Tibial nerve (tissue), 3 donors: ENCODE results near the gene EGFLAM.

Experiments used
- POLR2A ChIP-seq, 2 donors: fragments of 450-650 bp; IDR thresholded peaks; one replicate each; pipeline ENCODE4 v1.6.1; 2017; ENCODE audit warnings: antibody characterized with exemption in 2 of 2, mild to moderate bottlenecking in 2 of 2, moderate library complexity in 2 of 2
- TF ChIP-seq, protein P1 (sequence below), 5 experiments: fragments of 200-600 bp in 3 of 5; fragments of 450-650 bp in 2 of 5; sonication (generic) in 3 of 5; IDR thresholded peaks; one replicate each; pipeline ENCODE4 v1.5.1; 2016 to 2019; ENCODE audit warnings: antibody characterized with exemption in 5 of 5, mild to moderate bottlenecking in 3 of 5, moderate library complexity in 2 of 5

DNA sequence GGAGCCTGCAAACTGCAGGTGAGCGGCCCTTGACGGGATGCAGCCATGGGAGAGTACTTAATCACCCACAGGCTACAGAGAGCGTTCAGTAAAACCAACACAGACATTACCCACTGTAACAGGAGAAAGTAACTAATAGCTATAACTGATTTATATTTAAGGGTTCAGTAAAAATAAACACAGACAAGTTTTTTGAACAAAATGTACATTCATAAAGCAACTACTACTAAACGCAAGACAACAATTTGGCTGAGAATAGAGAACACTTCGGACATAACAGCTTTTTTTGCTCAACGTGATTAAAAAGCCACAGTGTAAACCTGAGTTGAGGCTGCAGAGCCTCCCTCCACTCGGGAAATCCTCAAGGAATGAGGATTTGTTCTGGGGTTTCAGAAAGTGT is 236.4 kb downstream of the EGFLAM start:
- TF ChIP-seq, protein P1, sequence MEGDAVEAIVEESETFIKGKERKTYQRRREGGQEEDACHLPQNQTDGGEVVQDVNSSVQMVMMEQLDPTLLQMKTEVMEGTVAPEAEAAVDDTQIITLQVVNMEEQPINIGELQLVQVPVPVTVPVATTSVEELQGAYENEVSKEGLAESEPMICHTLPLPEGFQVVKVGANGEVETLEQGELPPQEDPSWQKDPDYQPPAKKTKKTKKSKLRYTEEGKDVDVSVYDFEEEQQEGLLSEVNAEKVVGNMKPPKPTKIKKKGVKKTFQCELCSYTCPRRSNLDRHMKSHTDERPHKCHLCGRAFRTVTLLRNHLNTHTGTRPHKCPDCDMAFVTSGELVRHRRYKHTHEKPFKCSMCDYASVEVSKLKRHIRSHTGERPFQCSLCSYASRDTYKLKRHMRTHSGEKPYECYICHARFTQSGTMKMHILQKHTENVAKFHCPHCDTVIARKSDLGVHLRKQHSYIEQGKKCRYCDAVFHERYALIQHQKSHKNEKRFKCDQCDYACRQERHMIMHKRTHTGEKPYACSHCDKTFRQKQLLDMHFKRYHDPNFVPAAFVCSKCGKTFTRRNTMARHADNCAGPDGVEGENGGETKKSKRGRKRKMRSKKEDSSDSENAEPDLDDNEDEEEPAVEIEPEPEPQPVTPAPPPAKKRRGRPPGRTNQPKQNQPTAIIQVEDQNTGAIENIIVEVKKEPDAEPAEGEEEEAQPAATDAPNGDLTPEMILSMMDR (IDR thresholded peaks at IDR 0.05): no peak
- TF ChIP-seq POLR2A (IDR thresholded peaks at IDR 0.05): no peak
